Endodermal cell (in vitro differentiated cells): ENCODE results near the gene BCL11A. TPM values are rescaled to one million over a fixed set of nuclear protein-coding genes. Genes with fewer than 3 reads are reported as not detected.

Source experiments
- DNase-seq: peaks from one replicate; pipeline ENCODE4 v3.0.0-alpha.2; 2017
- H3K27ac ChIP-seq: 2 replicates; pipeline ENCODE4 v1.5.1; 2013; ENCODE audit warnings: mild to moderate bottlenecking, low read depth, low read length, moderate library complexity
- H3K27me3 ChIP-seq: 2 replicates; pipeline ENCODE4 v1.6.1; 2013; ENCODE audit warnings: mild to moderate bottlenecking, low read length, moderate library complexity; ENCODE audit not compliant: insufficient read depth, control insufficient read depth, poor library complexity, severe bottlenecking
- H3K36me3 ChIP-seq: 2 replicates; pipeline ENCODE4 v1.7.0; 2013; ENCODE audit warnings: mild to moderate bottlenecking, low read length, moderate library complexity; ENCODE audit not compliant: control insufficient read depth, insufficient read depth
- H3K4me1 ChIP-seq: one replicate; pipeline ENCODE4 v1.7.0; 2013; ENCODE audit warnings: low read length; ENCODE audit not compliant: control insufficient read depth, insufficient read depth
- H3K4me3 ChIP-seq: 2 replicates; pipeline ENCODE4 v1.5.1; 2013; ENCODE audit warnings: mild to moderate bottlenecking, low read length, moderate library complexity
- H3K9ac ChIP-seq: 2 replicates; pipeline ENCODE4 v1.6.1; 2013; ENCODE audit warnings: mild to moderate bottlenecking, low read length, moderate library complexity; ENCODE audit not compliant: poor library complexity, severe bottlenecking; ENCODE audit errors: extremely low read depth
- H3K9me3 ChIP-seq: 2 replicates; pipeline ENCODE4 v1.6.1; 2013; ENCODE audit warnings: mild to moderate bottlenecking, low read length, moderate library complexity; ENCODE audit not compliant: control insufficient read depth
- H3K27ac Mint-ChIP-seq: 2 replicates; pipeline ENCODE4 v1.8.0; 2020; ENCODE audit warnings: mixed read lengths
- H3K27me3 Mint-ChIP-seq: 2 replicates; pipeline ENCODE4 v1.8.0; 2021; ENCODE audit warnings: mild to moderate bottlenecking, mixed read lengths; ENCODE audit not compliant: insufficient read depth
- H3K36me3 Mint-ChIP-seq: 2 replicates; pipeline ENCODE4 v1.8.0; 2020; ENCODE audit warnings: low read depth, mixed read lengths
- H3K4me1 Mint-ChIP-seq: 2 replicates; pipeline ENCODE4 v1.8.0; 2020; ENCODE audit warnings: mixed read lengths
- H3K4me3 Mint-ChIP-seq: 2 replicates; pipeline ENCODE4 v1.8.0; 2020; ENCODE audit warnings: mild to moderate bottlenecking, moderate library complexity, mixed read lengths
- H3K9me3 Mint-ChIP-seq: 2 replicates; pipeline ENCODE4 v1.8.0; 2020; ENCODE audit warnings: mild to moderate bottlenecking, mixed read lengths
- WGBS, 2 experiments: methylation state at CpG; one replicate each; pipeline versions ENCODE4 v1.1.5 to v1.1.7; 2013; ENCODE audit warnings: missing lambda C conversion rate in 2 of 2, mixed read lengths in 1 of 2; ENCODE audit not compliant: insufficient coverage in 1 of 2, insufficient read length in 1 of 2; 5-methylcytosine and 5-hydroxymethylcytosine counted together
- total RNA-seq, 2 donors: library from RNA; stranded (reverse); fragmentation: NEBNext Ultra II Directional in 1 of 2; extraction: Animal tissue kit (Norgen Biotek cat#: 25700) in 1 of 2; gene quantifications; 2 replicates in 1 of 2; 3 replicates in 1 of 2; pipeline ENCODE4 v1.2.1, GENCODE V29; 2021
- TF ChIP-seq, protein P1 (sequence below): fragments of 200-600 bp; sonication (generic); conservative IDR thresholded peaks from 2 replicates; pipeline ENCODE4 v1.5.0; 2021; ENCODE audit warnings: antibody characterized with exemption, mild to moderate bottlenecking

Gene BCL11A
- total RNA-seq, 2 donors from 2014 or later = 14.7 to 16.3 TPM

DNA sequence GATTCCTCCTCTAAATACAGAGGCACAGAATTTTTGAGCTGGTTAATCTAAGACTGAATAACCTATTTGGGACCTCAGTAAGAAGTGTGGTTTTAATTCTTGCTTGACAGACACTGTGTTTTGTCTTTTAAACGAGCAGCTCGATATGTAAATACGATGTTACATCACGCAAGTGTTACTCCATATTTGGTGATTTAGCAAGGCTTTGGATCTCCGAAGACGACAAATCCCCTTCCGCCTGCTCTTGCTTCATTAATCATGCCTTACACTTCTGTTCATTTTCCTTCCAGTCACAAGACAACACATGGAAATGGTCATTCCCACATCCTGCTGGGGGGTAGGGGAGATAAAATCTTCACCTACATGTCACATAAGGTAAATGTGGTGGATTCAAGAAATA, 9.4 kb downstream of the BCL11A start:
- Histone ChIP-seq H3K9ac (no peak overlapping the region), H3K4me3 (no peak overlapping the region), H3K36me3 (peaks cover 24% of the 10 kb centered on the region), H3K4me1 (peaks cover 3% of the 10 kb centered on the region), H3K27me3 (no peaks in the 10 kb centered on the region), H3K9me3 (no peaks in the 10 kb centered on the region), H3K27ac (no peak overlapping the region)
- H3K36me3 Mint-ChIP-seq = peaks cover 18% of the 10 kb centered on the region
- TF ChIP-seq, protein P1, sequence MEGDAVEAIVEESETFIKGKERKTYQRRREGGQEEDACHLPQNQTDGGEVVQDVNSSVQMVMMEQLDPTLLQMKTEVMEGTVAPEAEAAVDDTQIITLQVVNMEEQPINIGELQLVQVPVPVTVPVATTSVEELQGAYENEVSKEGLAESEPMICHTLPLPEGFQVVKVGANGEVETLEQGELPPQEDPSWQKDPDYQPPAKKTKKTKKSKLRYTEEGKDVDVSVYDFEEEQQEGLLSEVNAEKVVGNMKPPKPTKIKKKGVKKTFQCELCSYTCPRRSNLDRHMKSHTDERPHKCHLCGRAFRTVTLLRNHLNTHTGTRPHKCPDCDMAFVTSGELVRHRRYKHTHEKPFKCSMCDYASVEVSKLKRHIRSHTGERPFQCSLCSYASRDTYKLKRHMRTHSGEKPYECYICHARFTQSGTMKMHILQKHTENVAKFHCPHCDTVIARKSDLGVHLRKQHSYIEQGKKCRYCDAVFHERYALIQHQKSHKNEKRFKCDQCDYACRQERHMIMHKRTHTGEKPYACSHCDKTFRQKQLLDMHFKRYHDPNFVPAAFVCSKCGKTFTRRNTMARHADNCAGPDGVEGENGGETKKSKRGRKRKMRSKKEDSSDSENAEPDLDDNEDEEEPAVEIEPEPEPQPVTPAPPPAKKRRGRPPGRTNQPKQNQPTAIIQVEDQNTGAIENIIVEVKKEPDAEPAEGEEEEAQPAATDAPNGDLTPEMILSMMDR = no peak
- no peaks in the 10 kb centered on the region for H3K9me3 Mint-ChIP-seq
- no peak for DNase-seq
- peaks cover 4% of the 10 kb centered on the region for H3K27me3 Mint-ChIP-seq
- no peak overlapping the region for H3K27ac Mint-ChIP-seq
- no peak overlapping the region for H3K4me3 Mint-ChIP-seq
- peaks cover 19% of the 10 kb centered on the region for H3K4me1 Mint-ChIP-seq
- WGBS, 2 experiments = 86 to 92% methylated on average over 7 of the region's 7 CpGs

DNA sequence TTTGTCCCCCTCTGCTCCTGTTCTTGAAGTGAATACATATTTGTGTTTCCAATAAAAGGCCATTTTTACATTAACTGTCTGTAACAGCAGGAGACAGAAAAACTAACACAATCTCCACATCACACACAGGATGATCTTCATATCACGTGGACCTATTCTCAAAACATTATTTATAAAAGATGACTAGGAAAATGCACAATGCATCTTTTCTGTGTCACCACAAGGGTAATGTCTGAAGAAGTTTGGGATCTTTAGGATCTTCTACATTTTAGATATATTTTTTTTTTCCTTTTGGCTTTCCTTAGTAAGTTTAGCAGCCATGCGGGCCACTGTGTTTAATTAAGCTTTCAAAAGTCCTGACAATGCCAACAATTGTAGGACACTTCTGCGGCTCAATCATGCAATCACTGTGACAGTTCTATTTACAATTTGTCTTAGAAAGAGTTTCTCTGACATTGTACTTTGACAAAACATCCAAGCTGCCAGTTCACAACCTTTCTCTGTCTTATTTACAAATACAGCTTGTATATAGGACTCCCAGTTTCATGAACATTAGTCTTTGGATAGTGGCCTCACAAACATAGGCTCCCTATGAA, 12.3 kb downstream of the BCL11A start:
- Mint-ChIP-seq H3K4me3 (no peak overlapping the region), H3K27me3 (no peaks in the 10 kb centered on the region), H3K9me3 (no peaks in the 10 kb centered on the region), H3K27ac (no peak overlapping the region), H3K36me3 (peaks cover 18% of the 10 kb centered on the region), H3K4me1 (peaks cover 31% of the 10 kb centered on the region)
- peaks cover 11% of the 10 kb centered on the region for H3K4me1 ChIP-seq
- no peak overlapping the region for H3K9ac ChIP-seq
- 72 to 74% methylated on average over 2 to 3 of the region's 3 CpGs for WGBS, 2 experiments
- H3K27me3 ChIP-seq = no peaks in the 10 kb centered on the region
- TF ChIP-seq, protein P1 = no peak
- no peaks in the 10 kb centered on the region for H3K9me3 ChIP-seq
- DNase-seq = no peak
- H3K4me3 ChIP-seq = no peak overlapping the region
- H3K36me3 ChIP-seq = peaks cover 24% of the 10 kb centered on the region
- H3K27ac ChIP-seq = no peak overlapping the region

DNA sequence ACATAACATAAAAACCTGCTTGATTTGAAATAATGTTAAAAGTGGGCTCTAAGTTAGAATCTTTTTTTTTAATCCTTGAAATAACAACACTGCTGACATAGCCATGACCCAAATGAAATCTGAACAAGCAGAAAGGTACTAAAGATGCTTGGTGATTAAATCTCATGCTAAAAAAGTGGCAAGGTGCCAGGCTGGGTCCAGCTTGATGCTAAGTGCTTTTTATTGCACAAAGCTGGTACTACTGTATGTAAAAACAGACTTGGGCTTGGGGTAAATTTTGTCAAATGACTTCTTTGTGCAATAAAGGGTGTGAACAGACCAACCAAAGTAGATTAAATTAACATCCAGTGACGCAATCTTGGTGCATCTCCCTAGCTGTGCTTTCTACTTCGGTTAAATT, 13.4 kb downstream of the BCL11A start:
- Mint-ChIP-seq H3K36me3 (peaks cover 8% of the 10 kb centered on the region), H3K27me3 (no peaks in the 10 kb centered on the region), H3K9me3 (no peaks in the 10 kb centered on the region), H3K27ac (no peak overlapping the region), H3K4me1 (peaks cover 40% of the 10 kb centered on the region), H3K4me3 (no peak overlapping the region)
- DNase-seq = no peak
- H3K4me1 ChIP-seq = peaks cover 22% of the 10 kb centered on the region
- peaks cover 13% of the 10 kb centered on the region for H3K36me3 ChIP-seq
- TF ChIP-seq, protein P1 = no peak
- H3K27ac ChIP-seq = no peak overlapping the region
- WGBS, 2 experiments = 93 to 96% methylated on average over 2 of the region's 2 CpGs
- no peak overlapping the region for H3K9ac ChIP-seq
- H3K27me3 ChIP-seq = no peaks in the 10 kb centered on the region
- H3K4me3 ChIP-seq = no peak overlapping the region
- no peaks in the 10 kb centered on the region for H3K9me3 ChIP-seq
